Fibroblast of lung (primary cell): ENCODE results near the gene HECTD4. TPM values are rescaled to one million over a fixed set of nuclear protein-coding genes. Genes with fewer than 3 reads are reported as not detected.

Experiments
- DNase-seq, 2 donors: peaks; one replicate each; pipeline versions ENCODE4 v3.0.0 to v3.0.0-alpha.2; 2010; ENCODE audit warnings: low read depth in 2 of 2
- H2AFZ ChIP-seq: 2 replicates; pipeline ENCODE4 v1.5.1; 2012; ENCODE audit warnings: low read length, control low read depth, inconsistent platforms
- H3K27ac ChIP-seq: 2 replicates; pipeline ENCODE4 v1.5.1; 2011; ENCODE audit warnings: low read length, control low read depth; ENCODE audit not compliant: insufficient read depth
- H3K27me3 ChIP-seq: 2 replicates; pipeline ENCODE4 v1.5.1; 2011; ENCODE audit warnings: mild to moderate bottlenecking, low read length; ENCODE audit not compliant: control insufficient read depth, insufficient read depth
- H3K36me3 ChIP-seq: 2 replicates; pipeline ENCODE4 v1.5.1; 2011; ENCODE audit warnings: low read length; ENCODE audit not compliant: control insufficient read depth, insufficient read depth
- H3K4me1 ChIP-seq: 2 replicates; pipeline ENCODE4 v1.5.1; 2011; ENCODE audit warnings: low read length; ENCODE audit not compliant: control insufficient read depth, insufficient read depth; ENCODE audit errors: extremely low read depth
- H3K4me2 ChIP-seq: 2 replicates; pipeline ENCODE4 v1.5.1; 2011; ENCODE audit warnings: low read length, control low read depth; ENCODE audit not compliant: insufficient read depth; ENCODE audit errors: extremely low read depth
- H3K4me3 ChIP-seq, 4 experiments: fragments of 200-600 bp in 1 of 4; sonication (generic) in 1 of 4; replicated peaks in 1 of 4; 2 replicates each; pipeline ENCODE4 v1.5.1; 2011 to 2016; ENCODE audit warnings: low read length in 4 of 4, low read depth in 3 of 4, mild to moderate bottlenecking in 3 of 4, control low read depth in 2 of 4, inconsistent platforms in 1 of 4, mixed read lengths in 1 of 4; ENCODE audit not compliant: insufficient read depth in 1 of 4; ENCODE audit errors: control extremely low read depth in 1 of 4
- H3K79me2 ChIP-seq: 2 replicates; pipeline ENCODE4 v1.5.1; 2012; ENCODE audit warnings: mild to moderate bottlenecking, low read length, inconsistent platforms; ENCODE audit not compliant: control insufficient read depth, insufficient read depth
- H3K9ac ChIP-seq: 2 replicates; pipeline ENCODE4 v1.5.1; 2011; ENCODE audit warnings: mild to moderate bottlenecking, low read length, control low read depth; ENCODE audit not compliant: insufficient read depth
- H3K9me3 ChIP-seq: 2 replicates; pipeline ENCODE4 v1.5.1; 2012; ENCODE audit warnings: low read depth, low read length; ENCODE audit not compliant: control insufficient read depth, insufficient read depth
- H4K20me1 ChIP-seq: 2 replicates; pipeline ENCODE4 v1.5.1; 2011; ENCODE audit warnings: low read length; ENCODE audit not compliant: control insufficient read depth, insufficient read depth; ENCODE audit errors: extremely low read depth
- EZH2 ChIP-seq: IDR thresholded peaks from 2 replicates; pipeline ENCODE4 v1.5.1; 2012; ENCODE audit warnings: low read length, control low read depth, mild to moderate bottlenecking; ENCODE audit errors: missing control alignments
- polyA plus RNA-seq, 2 donors: library from polyadenylated mRNA; depleted of rRNA in 1 of 2; stranded (reverse) in 1 of 2; unstranded in 1 of 2; fragments of >200 nt; gene quantifications; 2 replicates each; pipeline ENCODE4 v1.2.1, GENCODE V29; 2011 to 2012; ENCODE audit warnings: missing spikeins in 1 of 2
- total RNA-seq: library from RNA; depleted of rRNA; stranded (reverse); fragments of >200 nt; gene quantifications from 2 replicates; pipeline ENCODE4 v1.2.1, GENCODE V29; 2014
- TF ChIP-seq, protein P1 (sequence below), 2 donors: IDR thresholded peaks in 1 of 2; conservative IDR thresholded peaks in 1 of 2; 1 replicate in 1 of 2; 2 replicates in 1 of 2; pipeline ENCODE4 v1.5.1; 2011 to 2012; ENCODE audit warnings: low read length in 2 of 2, control low read depth in 1 of 2, inconsistent platforms in 1 of 2, low read depth in 1 of 2, mild to moderate bottlenecking in 1 of 2

The HECTD4 gene
- total and polyA plus RNA-seq, 2 donors (not counting 1 experiment from before 2014, with no cell fraction given) = 5.1 to 31.7 TPM

DNA sequence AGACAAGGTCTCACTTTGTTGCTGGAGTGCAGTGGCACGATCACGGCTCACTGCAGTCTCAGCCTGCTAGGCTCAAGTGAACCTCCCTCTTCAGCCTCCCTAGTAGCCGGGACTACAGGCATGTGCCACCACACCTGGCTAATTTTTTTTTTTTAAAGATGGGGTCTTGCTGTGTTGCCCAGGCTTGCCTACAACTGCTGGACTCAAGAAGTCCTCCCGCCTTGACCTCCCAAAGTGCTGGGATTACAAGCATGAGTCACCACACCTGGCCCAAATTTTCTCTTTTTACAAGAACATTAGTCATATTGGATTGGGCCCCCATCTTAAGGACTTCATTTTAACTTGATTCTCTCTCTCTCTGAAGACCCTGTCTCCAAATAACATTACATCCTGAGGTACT lies 7.0 kb upstream of the HECTD4 start:
- Histone ChIP-seq H3K4me3 (no peak overlapping the region), H3K9me3 (no peaks in the 10 kb centered on the region), H3K9ac (no peak overlapping the region), H2AFZ (no peak overlapping the region), H3K4me2 (no peak overlapping the region), H3K27ac (no peak overlapping the region), H3K79me2 (no peaks in the 10 kb centered on the region), H3K4me1 (no peaks in the 10 kb centered on the region), H4K20me1 (no peaks in the 10 kb centered on the region), H3K27me3 (no peaks in the 10 kb centered on the region), H3K36me3 (no peaks in the 10 kb centered on the region)
- TF ChIP-seq, protein P1, sequence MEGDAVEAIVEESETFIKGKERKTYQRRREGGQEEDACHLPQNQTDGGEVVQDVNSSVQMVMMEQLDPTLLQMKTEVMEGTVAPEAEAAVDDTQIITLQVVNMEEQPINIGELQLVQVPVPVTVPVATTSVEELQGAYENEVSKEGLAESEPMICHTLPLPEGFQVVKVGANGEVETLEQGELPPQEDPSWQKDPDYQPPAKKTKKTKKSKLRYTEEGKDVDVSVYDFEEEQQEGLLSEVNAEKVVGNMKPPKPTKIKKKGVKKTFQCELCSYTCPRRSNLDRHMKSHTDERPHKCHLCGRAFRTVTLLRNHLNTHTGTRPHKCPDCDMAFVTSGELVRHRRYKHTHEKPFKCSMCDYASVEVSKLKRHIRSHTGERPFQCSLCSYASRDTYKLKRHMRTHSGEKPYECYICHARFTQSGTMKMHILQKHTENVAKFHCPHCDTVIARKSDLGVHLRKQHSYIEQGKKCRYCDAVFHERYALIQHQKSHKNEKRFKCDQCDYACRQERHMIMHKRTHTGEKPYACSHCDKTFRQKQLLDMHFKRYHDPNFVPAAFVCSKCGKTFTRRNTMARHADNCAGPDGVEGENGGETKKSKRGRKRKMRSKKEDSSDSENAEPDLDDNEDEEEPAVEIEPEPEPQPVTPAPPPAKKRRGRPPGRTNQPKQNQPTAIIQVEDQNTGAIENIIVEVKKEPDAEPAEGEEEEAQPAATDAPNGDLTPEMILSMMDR (conservative IDR thresholded peaks at IDR 0.05 in 1 of 2, IDR thresholded peaks at IDR 0.05 in 1 of 2; ENCODE audit: low read depth in 1 of 2, low read length in 2 of 2) = no peak
- no peak for TF ChIP-seq EZH2
- DNase-seq = no peak

- Histone ChIP-seq H3K4me1 (peaks cover 4% of the 10 kb centered on the region), H3K79me2 (peaks cover 2% of the 10 kb centered on the region), H3K9me3 (no peaks in the 10 kb centered on the region), H3K27me3 (no peaks in the 10 kb centered on the region), H2AFZ (peak overlapping the region; percentile 6), H4K20me1 (no peaks in the 10 kb centered on the region), H3K4me3 (no peak overlapping the region), H3K4me2 (no peak overlapping the region), H3K36me3 (no peaks in the 10 kb centered on the region), H3K27ac (no peak overlapping the region), H3K9ac (no peak overlapping the region)
- peak in 1 of 2 donors; percentile 86 for DNase-seq
- no peak for TF ChIP-seq EZH2
- TF ChIP-seq, protein P1 (conservative IDR thresholded peaks at IDR 0.05 in 1 of 2, IDR thresholded peaks at IDR 0.05 in 1 of 2; ENCODE audit: low read depth in 1 of 2, low read length in 2 of 2) = no peak
These were observed 4.5 kb upstream of the HECTD4 start for GRCh38 chr12:112386726-112387125.

GRCh38 chr12:112382866-112383265 lies 635 bp upstream of the HECTD4 start:
- Histone ChIP-seq H3K4me3 (peak overlapping the region in 3 of 4 experiments; percentile 32 to 75 (median 65)), H3K4me2 (peak overlapping the region; percentile 94), H3K9ac (no peak overlapping the region)

More at GRCh38 chr12:112382866-112383265, 635 bp upstream of the HECTD4 start:
- Histone ChIP-seq H3K4me1 (peaks cover 4% of the 10 kb centered on the region), H3K27me3 (no peaks in the 10 kb centered on the region), H2AFZ (peak overlapping the region; percentile 97), H4K20me1 (no peaks in the 10 kb centered on the region), H3K27ac (peak overlapping the region; percentile 61), H3K9me3 (no peaks in the 10 kb centered on the region), H3K79me2 (peaks cover 30% of the 10 kb centered on the region), H3K36me3 (no peaks in the 10 kb centered on the region)
- no peak for DNase-seq
- no peak for TF ChIP-seq EZH2
- TF ChIP-seq, protein P1 (conservative IDR thresholded peaks at IDR 0.05 in 1 of 2, IDR thresholded peaks at IDR 0.05 in 1 of 2; ENCODE audit: low read depth in 1 of 2, low read length in 2 of 2) = no peak
